HG03439 (cell line): Measurements from ENCODE around the gene OPHN1.
"Not testable (repeated sequence)": the region's sequence is repeated elsewhere in the genome, so short reads cannot be mapped to it uniquely, and the experiment has no call there.

Experiments used
- ATAC-seq: cut with Tn5 transposase; IDR thresholded peaks from one replicate; pipeline ENCODE4 v1.9.1; 2021; ENCODE audit warnings: mild to moderate bottlenecking, moderate library complexity; ENCODE audit not compliant: unreplicated experiment

OPHN1 gene

DNA sequence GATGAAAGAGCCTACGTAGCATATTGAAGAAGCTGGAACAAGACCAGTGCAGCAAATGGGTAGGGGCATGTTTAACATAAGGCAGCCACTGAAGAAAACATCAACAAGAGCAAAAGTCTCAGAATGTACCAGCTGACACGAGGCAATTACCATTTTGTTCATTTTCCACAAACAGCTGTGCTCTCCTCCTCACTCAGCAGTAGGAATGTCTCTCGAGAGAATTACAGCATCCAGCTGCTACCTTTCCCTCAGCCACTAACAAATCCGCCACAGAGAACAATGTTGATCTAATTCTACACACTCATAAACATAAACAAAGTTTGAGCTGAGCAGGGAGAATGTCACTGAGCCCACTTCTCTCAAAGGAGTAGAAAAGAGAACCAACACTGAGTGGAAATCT lies 68.0 kb downstream of the OPHN1 start:
- no peak for ATAC-seq

DNA sequence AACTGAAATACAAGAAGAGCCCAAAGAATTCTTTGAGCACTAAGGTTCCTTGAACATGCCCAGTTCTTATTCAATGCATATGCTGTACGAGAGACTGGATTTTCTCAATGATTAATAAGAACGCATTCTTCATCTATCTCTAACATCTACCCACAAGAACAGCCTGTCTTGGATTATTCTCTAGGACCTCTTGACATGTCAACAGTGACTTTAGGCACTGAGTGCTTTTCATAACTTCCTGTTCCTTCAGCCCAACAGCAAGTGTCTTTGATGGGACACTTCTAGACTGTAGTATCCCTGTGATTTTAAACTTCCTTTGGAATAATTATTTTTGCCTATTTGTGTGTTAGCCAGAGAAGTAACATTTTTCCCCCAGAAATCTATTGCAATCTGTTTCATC lies 69.3 kb downstream of the OPHN1 start:
- ATAC-seq: no peak

GRCh38 chrX:68358679-68359078 lies 74.6 kb downstream of the OPHN1 start:
- ATAC-seq: no peak

DNA sequence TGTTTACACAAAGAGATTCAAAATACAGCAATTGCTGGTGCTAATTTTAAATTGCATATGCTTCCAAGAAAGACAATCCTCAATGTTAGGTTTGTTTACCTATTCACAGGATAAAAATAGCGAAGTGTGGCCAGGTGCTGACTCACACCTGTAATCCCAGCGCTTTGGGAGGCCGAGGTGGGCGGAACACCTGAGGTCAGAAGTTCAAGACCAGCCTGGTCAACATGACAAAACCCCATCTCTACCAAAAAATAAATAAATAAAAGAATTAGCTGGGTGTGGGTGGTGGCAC lies 77.7 kb downstream of the OPHN1 start:
- ATAC-seq: no peak

DNA sequence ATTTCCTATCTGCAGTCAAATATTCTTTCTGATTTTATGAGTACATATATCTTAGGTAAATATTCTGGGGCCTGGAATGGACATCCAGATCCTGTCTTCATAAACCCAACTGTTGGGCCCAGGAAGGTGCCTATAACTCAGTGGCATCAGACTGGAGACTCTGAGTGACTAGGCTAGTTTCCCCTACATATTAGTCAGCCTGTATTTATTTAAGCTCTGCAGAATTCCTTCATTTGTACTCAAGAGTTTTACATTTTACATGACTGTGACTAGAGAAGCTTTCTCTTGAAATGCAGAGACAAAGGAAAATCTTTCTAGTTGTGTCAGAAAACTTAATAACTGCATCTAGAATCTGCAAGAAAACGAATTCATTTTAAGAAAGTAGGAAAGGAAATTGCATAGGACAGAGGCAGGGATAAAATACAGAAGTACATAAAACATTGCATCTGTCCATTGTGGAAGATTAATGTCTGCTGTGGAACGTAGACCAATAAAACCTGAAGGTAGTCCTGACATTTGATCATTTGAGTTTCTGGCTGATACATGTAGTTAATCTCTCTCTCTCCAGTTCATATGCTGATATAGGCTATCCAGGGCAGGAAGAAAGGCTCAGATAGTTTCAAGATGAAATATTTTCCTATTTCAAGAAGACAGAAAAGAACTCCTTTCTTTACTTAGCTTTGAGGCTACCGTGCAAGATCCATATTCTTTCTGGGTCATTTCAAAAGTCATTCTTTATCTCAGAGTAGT lies 78.2 kb downstream of the OPHN1 start:
- ATAC-seq: no peak

DNA sequence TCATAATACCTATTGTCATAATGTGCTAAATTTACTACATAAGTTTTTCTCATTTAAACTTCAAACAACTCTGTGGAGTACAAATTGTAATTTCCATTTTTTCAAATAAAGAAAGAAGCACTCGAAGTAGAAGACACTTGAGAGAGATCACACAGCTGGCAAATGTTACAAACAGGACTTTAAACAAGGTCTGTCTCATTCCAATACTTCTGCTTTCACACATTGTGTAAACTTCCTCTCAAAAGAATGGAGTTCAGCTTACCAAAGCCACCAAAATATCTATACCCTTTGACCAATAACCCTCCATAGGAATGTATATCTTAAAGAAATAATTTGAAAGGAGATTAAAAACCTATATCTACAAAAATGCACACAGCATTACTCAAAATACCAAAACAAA lies 88.3 kb downstream of the OPHN1 start:
- ATAC-seq: no peak

DNA sequence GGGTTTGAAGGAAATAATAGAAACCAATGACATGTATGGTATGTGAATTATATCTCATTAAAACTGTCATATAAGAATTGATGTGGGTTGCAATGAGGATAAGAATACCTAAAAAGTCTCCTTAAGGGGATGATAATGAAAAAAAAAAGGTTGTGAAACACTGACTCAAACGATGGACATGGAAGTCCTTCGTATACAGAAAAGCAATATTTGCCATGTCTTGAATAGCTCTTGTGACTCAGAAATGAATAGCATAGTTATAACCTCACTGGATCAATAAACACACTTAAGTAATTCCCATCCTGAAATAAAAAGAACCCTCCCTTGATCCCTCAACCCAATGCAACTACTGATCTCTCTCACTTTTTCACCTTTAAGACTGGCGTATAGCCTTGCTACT lies 89.7 kb downstream of the OPHN1 start:
- ATAC-seq: no peak

DNA sequence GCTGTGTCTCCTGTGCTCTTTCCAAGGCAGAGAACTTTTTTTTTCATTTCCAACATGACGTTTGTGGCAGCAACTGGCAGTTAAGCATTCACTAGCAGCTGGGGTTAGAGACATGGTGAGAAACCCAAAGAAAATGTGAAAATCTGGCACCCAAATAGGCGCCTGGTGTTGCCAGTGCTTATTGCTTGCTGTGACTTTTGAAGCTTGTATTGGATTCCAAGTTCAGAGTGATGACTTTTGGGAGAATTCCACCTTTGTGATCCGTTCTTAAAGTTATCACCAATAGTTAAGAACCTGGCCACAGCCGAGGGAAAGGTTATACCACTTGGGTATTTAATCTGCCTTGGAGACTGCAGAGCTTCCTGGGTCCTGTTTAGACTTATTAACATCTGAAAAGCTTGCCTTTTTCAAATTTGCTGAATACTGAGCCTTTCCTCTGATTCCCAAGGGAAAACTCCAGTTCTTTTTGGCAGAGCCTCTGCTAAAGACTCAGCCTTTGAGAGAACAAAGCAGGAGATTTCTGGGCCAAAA lies 101.0 kb downstream of the OPHN1 start:
- no peak for ATAC-seq

GRCh38 chrX:68326841-68327240 lies 106.5 kb downstream of the OPHN1 start:
- not testable (repeated sequence) for ATAC-seq

DNA sequence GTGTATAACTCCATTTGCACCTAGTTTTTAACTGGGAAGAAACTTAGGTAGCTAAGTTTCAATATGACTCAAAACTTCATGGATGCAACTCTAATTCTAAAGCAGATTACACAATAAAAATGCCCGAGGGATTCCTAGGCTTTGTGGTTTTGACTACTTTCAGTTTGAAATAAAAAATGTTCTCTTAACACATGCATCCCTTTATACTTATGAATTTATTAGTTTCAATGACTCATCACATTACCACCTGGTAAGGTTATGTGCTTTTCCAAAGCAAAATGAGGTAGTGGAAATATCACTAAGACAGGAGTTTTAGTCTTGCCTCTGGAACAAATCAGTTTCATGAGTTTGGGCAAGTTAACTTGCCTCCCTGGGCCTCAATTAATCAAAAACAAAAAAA lies 125.5 kb downstream of the OPHN1 start:
- no peak for ATAC-seq

GRCh38 chrX:68304602-68305001 lies 128.7 kb downstream of the OPHN1 start:
- no peak for ATAC-seq

GRCh38 chrX:68299898-68300297 lies 133.4 kb downstream of the OPHN1 start:
- ATAC-seq: no peak

GRCh38 chrX:68292471-68292870 lies 140.8 kb downstream of the OPHN1 start:
- ATAC-seq: no peak

- ATAC-seq: no peak
These were observed 145.2 kb downstream of the OPHN1 start for GRCh38 chrX:68288127-68288526.

DNA sequence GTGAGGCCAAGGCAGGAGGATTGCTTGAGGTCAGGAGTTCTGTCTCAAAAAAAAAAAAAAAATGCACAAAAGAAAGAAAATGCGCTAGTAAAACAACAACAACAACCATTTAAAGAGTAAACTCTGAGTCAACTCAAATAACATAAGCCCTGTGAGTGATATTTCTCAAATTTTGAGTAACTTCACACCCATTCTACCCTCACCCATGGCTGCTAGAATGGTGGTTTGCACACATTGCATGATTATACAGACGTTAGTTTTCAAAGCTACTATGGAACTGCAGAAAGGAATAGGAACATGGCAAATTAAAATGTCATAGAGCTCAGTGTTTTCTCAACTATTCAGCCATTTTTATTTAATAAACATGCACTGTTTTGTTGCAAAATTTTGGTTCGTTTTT lies 145.9 kb downstream of the OPHN1 start:
- ATAC-seq: no peak

- ATAC-seq: no peak
These were observed 146.3 kb downstream of the OPHN1 start for GRCh38 chrX:68286980-68287379.

GRCh38 chrX:68286076-68286475 lies 147.2 kb downstream of the OPHN1 start:
- no peak for ATAC-seq

DNA sequence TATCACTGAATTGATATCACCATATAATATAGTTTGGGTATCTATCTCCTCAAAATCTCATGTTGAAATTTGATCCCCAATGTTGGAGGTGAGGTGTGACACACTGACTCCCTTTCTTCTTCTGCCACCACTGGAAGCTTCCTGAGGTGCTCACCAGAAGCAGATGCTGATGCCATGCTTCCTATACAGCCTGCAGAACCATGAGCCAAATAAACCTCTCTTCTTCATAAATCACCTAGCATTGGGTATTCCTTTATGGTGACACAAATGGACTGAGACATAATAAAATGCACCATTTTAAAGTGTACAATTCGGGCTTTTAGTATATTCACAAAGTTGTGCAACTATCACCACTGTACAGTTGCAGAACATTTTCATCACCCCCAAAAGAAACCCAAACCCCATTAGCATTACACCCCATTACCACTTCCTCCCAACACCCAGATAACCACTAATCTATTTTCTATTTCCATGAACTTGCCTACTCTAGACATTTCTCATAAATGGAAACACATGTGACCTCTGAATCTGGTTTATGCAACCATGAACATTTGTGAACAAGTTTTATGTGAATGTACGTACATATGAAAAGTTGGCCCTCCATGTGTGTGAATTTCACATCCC lies 148.9 kb downstream of the OPHN1 start:
- ATAC-seq: no peak

DNA sequence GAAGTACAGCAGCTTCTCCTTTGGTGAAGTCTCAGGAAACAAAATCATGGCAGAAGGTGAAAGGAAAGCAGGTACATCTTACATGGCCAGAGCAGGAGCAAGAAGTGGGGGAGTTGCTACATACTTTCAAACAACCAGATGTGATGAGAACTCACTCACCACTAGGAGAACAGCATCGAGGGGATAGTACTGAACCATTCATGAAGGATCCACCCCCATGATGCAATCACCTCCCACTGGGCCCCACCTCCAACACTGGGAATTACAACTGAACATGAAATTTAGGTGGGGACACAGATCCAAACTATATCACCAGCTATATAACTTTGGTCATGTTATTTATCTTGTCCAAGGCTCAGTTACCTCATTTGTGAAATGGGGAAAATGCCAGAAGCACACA lies 159.4 kb downstream of the OPHN1 start:
- ATAC-seq: no peak

DNA sequence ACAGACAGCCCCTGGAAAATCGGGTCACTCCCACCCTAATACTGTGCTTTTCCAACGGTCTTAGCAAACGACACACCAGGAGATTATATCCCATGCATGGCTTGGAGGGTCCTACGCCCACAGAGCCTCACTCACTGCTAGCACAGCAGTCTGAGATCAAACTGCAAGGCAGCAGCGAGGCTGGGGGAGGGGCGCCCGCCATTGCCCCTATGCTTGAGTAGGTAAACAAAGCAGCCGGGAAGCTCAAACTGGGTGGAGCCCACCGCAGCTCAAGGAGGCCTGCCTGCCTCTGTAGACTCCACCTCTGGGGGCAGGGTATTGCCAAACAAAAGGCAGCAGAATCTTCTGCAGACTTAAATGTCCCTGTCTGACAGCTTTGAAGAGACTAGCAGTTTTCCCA lies 168.5 kb downstream of the OPHN1 start:
- not testable (repeated sequence) for ATAC-seq

DNA sequence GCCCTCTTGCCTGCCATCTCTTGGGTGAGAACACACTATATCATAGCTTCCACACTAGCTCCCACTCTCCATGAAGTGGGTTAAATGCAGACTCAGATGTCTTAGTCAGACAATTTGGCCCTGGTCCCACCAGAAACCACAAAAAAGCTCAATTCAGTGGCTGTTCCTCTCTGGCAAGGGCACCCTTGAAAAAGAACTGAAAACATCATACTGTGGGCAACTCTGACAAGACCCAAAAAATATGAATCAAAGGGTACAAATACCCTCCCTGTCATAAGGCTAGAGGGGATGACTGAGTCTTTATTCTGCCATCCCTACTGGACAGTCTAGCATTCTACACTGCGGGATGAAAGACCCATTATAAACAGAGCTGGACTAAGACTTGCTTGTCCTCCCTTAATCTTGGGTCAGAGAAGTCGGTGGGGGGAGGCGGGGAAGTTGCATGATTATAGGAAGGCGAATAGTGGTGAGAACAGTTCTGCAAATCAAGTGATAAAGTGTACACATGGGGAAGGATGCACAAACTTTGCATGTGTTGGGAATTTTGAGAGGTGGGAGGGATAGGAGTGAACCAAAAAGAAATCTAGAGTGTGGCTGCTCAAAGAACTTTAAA lies 172.1 kb downstream of the OPHN1 start:
- ATAC-seq: no peak

- ATAC-seq: no peak
These were observed 176.3 kb downstream of the OPHN1 start for GRCh38 chrX:68256990-68257389.
